NCI-H187 (cell line): ENCODE measurements around the gene NUF2.

Source experiments
- DNase-seq, 2 experiments: peaks; one replicate each; lab custom pipeline; 2025; lab: John Stamatoyannopoulos, UW

Gene NUF2

GRCh38 chr1:163401211-163401610, 79.5 kb downstream of the NUF2 start:
- no peak for DNase-seq
